Peyer's patch (tissue), 4 donors: ENCODE data around the gene DMD.

ENCODE experiments used
- CTCF ChIP-seq, 6 experiments: fragments of 450-650 bp in 4 of 6; fragments of 200-600 bp in 2 of 6; sonication (generic) in 1 of 6; IDR thresholded peaks; one replicate each; pipeline ENCODE4 v1.5.1; 2017 to 2019; ENCODE audit warnings: antibody characterized with exemption in 6 of 6, mild to moderate bottlenecking in 3 of 6, moderate library complexity in 1 of 6
- POLR2A ChIP-seq, 2 donors: fragments of 450-650 bp; IDR thresholded peaks; one replicate each; pipeline ENCODE4 v1.5.1; 2017; ENCODE audit warnings: antibody characterized with exemption in 2 of 2, mild to moderate bottlenecking in 2 of 2, moderate library complexity in 2 of 2

- TF ChIP-seq CTCF (IDR thresholded peaks at IDR 0.05) (no peak), POLR2A (IDR thresholded peaks at IDR 0.05) (no peak)
These were observed 1084.4 kb downstream of the DMD start for GRCh38 chrX:32126997-32127396.
